HL-60 (cell line): ENCODE measurements around the gene SUFU.

Experiments
- DNase-seq, 2 experiments: peaks; one replicate each; pipeline ENCODE4 v3.0.0-alpha.2; 2010 to 2020; ENCODE audit warnings: low read depth in 1 of 2, low spot score in 1 of 2
- H3K27ac ChIP-seq: fragments of 250-450 bp; sonication (Bioruptor Pico); replicated peaks from 2 replicates; pipeline ENCODE4 v1.5.1; 2020; ENCODE audit warnings: mild to moderate bottlenecking, moderate library complexity
- H3K27me3 ChIP-seq: fragments of 250-450 bp; sonication (Bioruptor Pico); 2 replicates; pipeline ENCODE4 v1.5.1; 2021; ENCODE audit warnings: mild to moderate bottlenecking, moderate library complexity; ENCODE audit not compliant: insufficient read depth, poor library complexity, severe bottlenecking
- H3K4me3 ChIP-seq: replicated peaks from 2 replicates; pipeline ENCODE4 v1.5.1; 2011; ENCODE audit warnings: mild to moderate bottlenecking, control low read depth, low read length; ENCODE audit not compliant: insufficient read depth
- CTCF ChIP-seq: IDR thresholded peaks from one replicate; pipeline ENCODE4 v1.5.1; 2011; ENCODE audit warnings: low read length, control low read depth, inconsistent platforms; ENCODE audit not compliant: insufficient read depth
- GABPA ChIP-seq: IDR thresholded peaks from 2 replicates; pipeline ENCODE4 v1.6.1; 2012; ENCODE audit warnings: low read depth
- POLR2AphosphoS5 ChIP-seq: IDR thresholded peaks from 2 replicates; pipeline ENCODE4 v1.6.1; 2012; ENCODE audit warnings: low read depth
- REST ChIP-seq: IDR thresholded peaks from 2 replicates; pipeline ENCODE4 v1.6.1; 2012; ENCODE audit warnings: low read depth; ENCODE audit not compliant: insufficient replicate concordance
- SPI1 ChIP-seq: IDR thresholded peaks from 2 replicates; pipeline ENCODE4 v1.6.1; 2012; ENCODE audit warnings: low read depth, mild to moderate bottlenecking, borderline replicate concordance

SUFU gene

GRCh38 chr10:102633287-102633686, 129.5 kb downstream of the SUFU start:
- DNase-seq, result peak; percentile 89 to 94
- peak overlapping the region; percentile 86 for H3K27ac ChIP-seq
- no peak for TF ChIP-seq REST
- TF ChIP-seq GABPA, result no peak
- TF ChIP-seq POLR2AphosphoS5, result 0 out of 2 replicates have a peak, but pooled peaks have one; percentile 29
- TF ChIP-seq SPI1, result peak; percentile 91
- no peak for TF ChIP-seq CTCF
- H3K4me3 ChIP-seq, result no peak overlapping the region
- H3K27me3 ChIP-seq, result no peaks in the 10 kb centered on the region

- Histone ChIP-seq H3K27me3 (no peaks in the 10 kb centered on the region), H3K4me3 (no peak overlapping the region), H3K27ac (peak overlapping the region; percentile 86)
- DNase-seq, result no peak
- no peak for TF ChIP-seq CTCF
- no peak for TF ChIP-seq SPI1
- TF ChIP-seq POLR2AphosphoS5, result no peak
- no peak for TF ChIP-seq REST
Measured at GRCh38 chr10:102633848-102634247, 130.1 kb downstream of the SUFU start.

- TF ChIP-seq POLR2AphosphoS5 (no peak), REST (no peak), CTCF (no peak), SPI1 (no peak), GABPA (no peak)
- H3K27ac ChIP-seq, result peak overlapping the region; percentile 86
Measured at GRCh38 chr10:102634686-102635085, 130.9 kb downstream of the SUFU start.

More at GRCh38 chr10:102634686-102635085, 130.9 kb downstream of the SUFU start:
- no peak for DNase-seq
- no peak overlapping the region for H3K4me3 ChIP-seq
- no peaks in the 10 kb centered on the region for H3K27me3 ChIP-seq
